GM21619 (cell line): ENCODE measurements around the gene STRN3.
"Not testable (repeated sequence)": the region's sequence is repeated elsewhere in the genome, so short reads cannot be mapped to it uniquely, and the experiment has no call there.

Experiments
- ATAC-seq: cut with Tn5 transposase; IDR thresholded peaks from one replicate; pipeline ENCODE4 v1.9.1; 2021; ENCODE audit not compliant: unreplicated experiment

STRN3 gene

GRCh38 chr14:30972882-30973582 lies 53.1 kb downstream of the STRN3 start:
- ATAC-seq: no peak

- not testable (repeated sequence) for ATAC-seq
Measured at GRCh38 chr14:30972036-30972732, 54.0 kb downstream of the STRN3 start.

- ATAC-seq: no peak
Measured at GRCh38 chr14:30971586-30971985, 54.6 kb downstream of the STRN3 start.

GRCh38 chr14:30969796-30970195 lies 56.4 kb downstream of the STRN3 start:
- ATAC-seq: peak; percentile 88

GRCh38 chr14:30967364-30968098 lies 58.6 kb downstream of the STRN3 start:
- not testable (repeated sequence) for ATAC-seq

- no peak for ATAC-seq
Measured at GRCh38 chr14:30966415-30967363, 59.5 kb downstream of the STRN3 start.

GRCh38 chr14:30965861-30966260 lies 60.3 kb downstream of the STRN3 start:
- not testable (repeated sequence) for ATAC-seq

GRCh38 chr14:30962537-30962936 lies 63.6 kb downstream of the STRN3 start:
- not testable (repeated sequence) for ATAC-seq

- ATAC-seq: no peak
Measured at GRCh38 chr14:30961330-30961729, 64.8 kb downstream of the STRN3 start.

GRCh38 chr14:30960216-30960615 lies 66.0 kb downstream of the STRN3 start:
- no peak for ATAC-seq

- peak; percentile 36 for ATAC-seq
Measured at GRCh38 chr14:30958555-30959407, 67.4 kb downstream of the STRN3 start.

- ATAC-seq: peak; percentile 69
Measured at GRCh38 chr14:30957813-30958370, 68.3 kb downstream of the STRN3 start.

GRCh38 chr14:30949651-30950050 lies 76.5 kb downstream of the STRN3 start:
- ATAC-seq: no peak

GRCh38 chr14:30943694-30944093 lies 82.5 kb downstream of the STRN3 start:
- no peak for ATAC-seq

GRCh38 chr14:30940886-30941285 lies 85.3 kb downstream of the STRN3 start:
- ATAC-seq: no peak

- ATAC-seq: no peak
Measured at GRCh38 chr14:30938617-30939016, 87.6 kb downstream of the STRN3 start.

GRCh38 chr14:30935445-30935844 lies 90.7 kb downstream of the STRN3 start:
- no peak for ATAC-seq

- not testable (repeated sequence) for ATAC-seq
Measured at GRCh38 chr14:30933937-30934336, 92.2 kb downstream of the STRN3 start.

- no peak for ATAC-seq
Measured at GRCh38 chr14:30928462-30928861, 97.7 kb downstream of the STRN3 start.
